Right atrium auricular region (tissue), 2 donors: ENCODE results near the gene CLTB. TPM values are rescaled to one million over a fixed set of nuclear protein-coding genes. Genes with fewer than 3 reads are reported as not detected.
A peak's percentile ranks its signal among the peaks of the same experiment; 100 is the strongest.

Source experiments
- DNase-seq: peaks from one replicate; pipeline ENCODE4 v3.0.0-alpha.2; 2019; ENCODE audit warnings: low spot score
- H3K27ac ChIP-seq, 2 donors: fragments of 200-600 bp; sonication (generic); 1 replicate in 1 of 2; 2 replicates in 1 of 2; pipeline ENCODE4 v1.5.1; 2016 to 2019
- H3K27me3 ChIP-seq, 2 donors: fragments of 200-600 bp; sonication (generic); one replicate each; pipeline versions ENCODE4 v1.5.1 to v1.6.0; 2017 to 2019
- H3K36me3 ChIP-seq: fragments of 200-600 bp; sonication (generic); one replicate; pipeline ENCODE4 v1.5.1; 2016
- H3K4me1 ChIP-seq, 2 donors: fragments of 200-600 bp; sonication (generic); one replicate each; pipeline versions ENCODE4 v1.5.1 to v1.6.0; 2017 to 2019
- H3K4me3 ChIP-seq, 2 donors: fragments of 200-600 bp; sonication (generic); 1 replicate in 1 of 2; 2 replicates in 1 of 2; pipeline ENCODE4 v1.5.1; 2017 to 2019; ENCODE audit warnings: mild to moderate bottlenecking in 1 of 2, moderate library complexity in 1 of 2
- H3K9me3 ChIP-seq, 2 donors: fragments of 200-600 bp; sonication (generic); one replicate each; pipeline ENCODE4 v1.5.1; 2019
- total RNA-seq, 2 donors: library from RNA; depleted of rRNA; stranded (reverse); fragments of >200 nt; gene quantifications; one replicate each; pipeline ENCODE4 v1.1.0, GENCODE V29; 2016
- TF ChIP-seq, protein P1 (sequence below), 2 donors: fragments of 200-600 bp; sonication (generic); IDR thresholded peaks; one replicate each; pipeline ENCODE4 v1.5.1; 2019; ENCODE audit warnings: antibody characterized with exemption in 2 of 2

CLTB gene
- total RNA-seq, 2 donors from 2014 or later: 241 to 341 TPM

DNA sequence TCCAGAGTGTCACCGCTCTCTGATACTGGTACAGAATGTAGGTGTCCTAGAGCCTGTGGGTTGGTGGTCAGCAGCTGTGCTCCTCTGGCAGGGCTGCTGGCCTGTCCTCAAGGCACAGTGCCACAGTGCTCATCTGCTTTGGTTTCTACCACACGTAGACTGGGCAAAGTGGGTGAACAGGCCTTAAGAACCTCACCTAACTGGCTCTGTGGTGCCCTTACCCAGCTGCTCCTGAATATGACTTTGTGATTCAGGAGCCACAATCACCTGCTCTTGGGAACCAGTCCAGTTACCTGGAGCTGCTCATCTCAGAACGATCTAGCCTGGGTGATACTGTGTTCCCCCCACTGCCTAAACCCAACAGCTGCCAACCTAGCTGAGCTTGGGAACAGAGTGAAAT, 34.4 kb downstream of the CLTB start:
- H3K36me3 ChIP-seq: peaks cover 30% of the 10 kb centered on the region
- no peaks in the 10 kb centered on the region for H3K9me3 ChIP-seq

DNA sequence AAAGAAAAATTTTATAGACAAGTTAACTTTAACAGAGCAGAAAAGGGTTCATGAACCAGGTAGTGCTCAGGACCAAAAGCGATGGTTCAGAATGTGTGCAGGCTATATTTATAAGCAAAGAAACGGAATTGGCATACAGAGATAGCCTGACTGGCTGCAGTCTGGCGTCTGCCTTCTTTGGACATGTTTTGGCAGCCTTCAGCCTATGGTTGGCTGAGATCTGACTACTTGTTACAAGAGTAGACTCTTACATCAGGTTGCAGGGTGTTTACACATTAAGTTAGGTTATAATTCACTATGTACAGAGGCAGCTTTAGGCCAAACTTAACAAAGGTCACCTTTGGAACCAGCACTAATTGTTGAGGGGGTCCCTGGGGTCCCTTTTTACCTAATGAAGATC, 34.9 kb downstream of the CLTB start:
- peaks cover 0 to 14% of the 10 kb centered on the region in 2 donors for H3K4me1 ChIP-seq
- no peak overlapping the region for H3K4me3 ChIP-seq
- peaks cover 30% of the 10 kb centered on the region for H3K36me3 ChIP-seq
- TF ChIP-seq, protein P1, sequence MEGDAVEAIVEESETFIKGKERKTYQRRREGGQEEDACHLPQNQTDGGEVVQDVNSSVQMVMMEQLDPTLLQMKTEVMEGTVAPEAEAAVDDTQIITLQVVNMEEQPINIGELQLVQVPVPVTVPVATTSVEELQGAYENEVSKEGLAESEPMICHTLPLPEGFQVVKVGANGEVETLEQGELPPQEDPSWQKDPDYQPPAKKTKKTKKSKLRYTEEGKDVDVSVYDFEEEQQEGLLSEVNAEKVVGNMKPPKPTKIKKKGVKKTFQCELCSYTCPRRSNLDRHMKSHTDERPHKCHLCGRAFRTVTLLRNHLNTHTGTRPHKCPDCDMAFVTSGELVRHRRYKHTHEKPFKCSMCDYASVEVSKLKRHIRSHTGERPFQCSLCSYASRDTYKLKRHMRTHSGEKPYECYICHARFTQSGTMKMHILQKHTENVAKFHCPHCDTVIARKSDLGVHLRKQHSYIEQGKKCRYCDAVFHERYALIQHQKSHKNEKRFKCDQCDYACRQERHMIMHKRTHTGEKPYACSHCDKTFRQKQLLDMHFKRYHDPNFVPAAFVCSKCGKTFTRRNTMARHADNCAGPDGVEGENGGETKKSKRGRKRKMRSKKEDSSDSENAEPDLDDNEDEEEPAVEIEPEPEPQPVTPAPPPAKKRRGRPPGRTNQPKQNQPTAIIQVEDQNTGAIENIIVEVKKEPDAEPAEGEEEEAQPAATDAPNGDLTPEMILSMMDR (IDR thresholded peaks at IDR 0.05): no peak
- peak overlapping the region; percentile 79 to 90 for H3K27ac ChIP-seq
- no peak for DNase-seq
- H3K9me3 ChIP-seq: no peaks in the 10 kb centered on the region
- no peaks in the 10 kb centered on the region for H3K27me3 ChIP-seq

More for the DNA sequence above, 34.4 kb downstream of the CLTB start:
- Histone ChIP-seq H3K27ac (peak overlapping the region; percentile 79 to 90), H3K27me3 (no peaks in the 10 kb centered on the region), H3K4me1 (peaks cover 0 to 20% of the 10 kb centered on the region in 2 donors), H3K4me3 (no peak overlapping the region)
- TF ChIP-seq, protein P1 (IDR thresholded peaks at IDR 0.05): no peak
- DNase-seq: no peak

DNA sequence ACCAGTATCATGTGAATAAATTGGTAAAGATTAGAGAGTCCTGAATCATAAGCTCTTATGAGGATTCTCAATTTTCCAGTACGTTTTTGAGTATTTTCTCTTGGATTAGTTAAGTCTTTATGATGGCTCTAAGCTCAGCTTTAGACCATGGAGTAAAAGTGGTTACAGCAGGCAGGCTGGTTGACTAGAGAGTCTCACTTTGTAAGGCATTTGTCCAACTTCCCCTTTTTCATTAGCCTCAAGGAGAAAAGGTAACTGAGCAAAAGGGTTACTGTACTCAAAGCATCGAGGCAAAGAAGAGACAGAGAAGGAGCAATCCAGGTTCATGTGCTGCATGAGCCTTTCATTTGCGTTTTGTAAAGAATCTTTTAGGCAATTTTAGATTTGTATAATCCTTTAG, 36.5 kb downstream of the CLTB start:
- H3K27me3 ChIP-seq: no peaks in the 10 kb centered on the region
- no peak overlapping the region for H3K4me3 ChIP-seq
- H3K27ac ChIP-seq: no peak overlapping the region
- peaks cover 0 to 10% of the 10 kb centered on the region in 2 donors for H3K4me1 ChIP-seq
- TF ChIP-seq, protein P1 (IDR thresholded peaks at IDR 0.05): no peak
- H3K36me3 ChIP-seq: peaks cover 21% of the 10 kb centered on the region
- H3K9me3 ChIP-seq: no peaks in the 10 kb centered on the region
- DNase-seq: no peak

DNA sequence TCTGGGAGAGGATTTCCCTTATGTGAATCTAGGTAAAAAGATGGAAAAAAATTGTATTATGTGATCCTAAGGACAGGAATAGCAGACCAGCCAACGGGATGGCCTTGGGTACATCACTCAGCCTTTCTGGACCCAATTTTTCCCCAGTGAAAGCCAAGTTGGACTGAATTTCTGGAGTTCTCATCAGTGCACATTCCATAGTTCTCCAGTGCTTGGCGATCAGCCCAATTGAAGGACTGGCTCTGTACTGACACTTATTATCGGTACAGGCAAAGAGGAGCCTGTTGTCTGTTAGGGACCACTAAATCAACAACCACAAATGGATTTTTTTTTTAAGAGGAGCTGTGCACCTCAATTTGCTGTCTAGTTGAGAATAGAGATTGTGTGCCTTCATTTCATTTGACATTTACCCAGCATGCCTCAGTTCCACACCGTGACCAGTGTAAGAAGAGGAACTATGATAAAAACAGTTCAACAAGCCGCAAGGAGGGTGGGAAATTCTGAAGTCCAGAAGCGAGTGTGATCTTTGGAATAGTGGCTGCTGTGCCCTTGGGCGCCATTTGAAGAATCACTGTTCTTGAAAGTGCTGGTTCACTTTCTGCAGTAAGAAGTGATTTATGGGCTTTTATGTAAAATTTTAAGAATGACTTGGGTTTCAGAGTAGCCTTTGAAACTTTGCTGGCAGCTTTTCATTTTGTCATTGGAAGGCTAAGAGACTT, 43.1 kb downstream of the CLTB start:
- TF ChIP-seq, protein P1 (IDR thresholded peaks at IDR 0.05): no peak
- no peak overlapping the region for H3K4me3 ChIP-seq
- H3K36me3 ChIP-seq: peaks cover 8% of the 10 kb centered on the region
- no peaks in the 10 kb centered on the region for H3K9me3 ChIP-seq
- DNase-seq: no peak
- no peaks in the 10 kb centered on the region for H3K27me3 ChIP-seq
- H3K27ac ChIP-seq: peak overlapping the region; percentile 63 to 87
- peaks cover 0 to 34% of the 10 kb centered on the region in 2 donors for H3K4me1 ChIP-seq

DNA sequence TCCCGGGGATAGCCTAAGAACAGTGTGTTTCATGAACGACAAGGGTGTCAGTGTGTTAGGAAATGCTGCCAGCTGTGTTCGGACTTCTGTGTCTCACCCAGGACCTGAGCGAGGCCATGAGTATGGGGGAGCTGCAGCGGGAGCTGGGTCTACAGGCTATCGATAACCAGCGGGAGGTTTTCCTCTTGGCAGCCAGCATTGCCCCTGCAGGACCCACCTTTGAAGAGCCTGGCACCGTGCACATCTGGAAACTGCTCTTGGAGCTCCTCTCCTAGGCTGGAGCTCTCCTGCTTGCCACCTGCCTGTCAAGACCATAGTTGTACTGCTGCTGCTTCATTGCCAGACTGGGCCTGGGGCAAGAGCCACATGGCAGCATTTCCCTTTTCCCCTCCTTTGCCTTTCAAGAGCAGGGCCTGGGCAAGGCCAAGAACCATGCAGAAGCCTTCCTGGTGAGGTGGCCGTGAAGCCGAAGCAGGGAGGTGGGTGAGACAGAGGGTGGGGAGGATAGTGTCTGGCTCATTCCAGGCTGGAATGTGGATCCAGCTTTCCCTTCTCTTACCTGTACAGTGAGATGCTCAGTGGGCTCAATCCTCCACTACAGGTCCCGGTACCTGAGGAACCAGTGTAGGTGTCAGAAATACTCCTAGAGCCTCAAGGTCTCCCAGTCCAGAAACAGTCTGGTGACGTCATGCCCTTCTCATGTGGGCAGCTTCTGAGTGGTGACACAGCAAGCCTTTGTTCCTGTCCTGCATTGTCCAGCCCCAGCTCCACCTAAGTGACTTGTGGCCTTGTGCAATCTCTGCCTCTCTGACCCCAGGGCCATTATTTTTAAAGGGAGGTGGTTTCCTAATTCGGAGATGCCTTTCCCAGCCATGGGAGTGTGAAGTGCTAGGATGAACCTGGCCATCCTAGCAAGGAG, 44.5 kb downstream of the CLTB start:
- peaks cover 0 to 34% of the 10 kb centered on the region in 2 donors for H3K4me1 ChIP-seq
- TF ChIP-seq, protein P1 (IDR thresholded peaks at IDR 0.05): no peak
- no peak for DNase-seq
- H3K4me3 ChIP-seq: no peak overlapping the region
- no peaks in the 10 kb centered on the region for H3K9me3 ChIP-seq
- H3K36me3 ChIP-seq: peaks cover 17% of the 10 kb centered on the region
- no peaks in the 10 kb centered on the region for H3K27me3 ChIP-seq
- H3K27ac ChIP-seq: peak overlapping the region; percentile 63 to 87
